ENCODE results near the gene CDYL2. TPM values are rescaled to one million over a fixed set of nuclear protein-coding genes. Genes with fewer than 3 reads are reported as not detected.
A peak's percentile ranks its signal among the peaks of the same experiment; 100 is the strongest.
"Not testable (repeated sequence)": the region's sequence is repeated elsewhere in the genome, so short reads cannot be mapped to it uniquely, and the experiment has no call there.

Gene CDYL2
- total RNA-seq, 1 donor from 2014 or later = 97.1 TPM

DNA sequence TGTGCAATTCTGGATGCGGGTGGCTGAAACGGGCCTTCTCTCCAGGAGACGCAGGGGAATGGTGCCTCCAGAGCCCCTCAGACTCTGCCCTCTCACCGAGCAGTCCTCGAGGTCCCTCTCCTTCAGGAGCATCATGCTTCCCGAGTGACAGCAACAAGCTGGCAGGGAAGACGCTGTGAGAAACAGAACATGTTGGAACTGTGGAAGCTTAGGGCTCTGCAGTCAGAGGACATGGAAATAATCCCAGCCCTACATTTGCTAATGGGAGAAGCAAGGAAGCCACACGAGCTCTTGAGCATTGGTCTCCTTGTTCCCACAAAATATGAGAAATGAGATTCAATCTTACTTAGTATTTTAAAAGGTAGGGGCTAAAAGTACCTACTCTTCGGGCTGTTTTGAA, 148.6 kb downstream of the CDYL2 start:
- DNase-seq (ENCODE audit: low spot score) = no peak
- Mint-ChIP-seq H3K4me1 (ENCODE audit: low read depth) (peaks cover 46% of the 10 kb centered on the region), H3K9me3 (peaks cover 16% of the 10 kb centered on the region), H3K36me3 (ENCODE audit: low read depth) (peaks cover 26% of the 10 kb centered on the region), H3K27me3 (ENCODE audit: insufficient read depth) (no peaks in the 10 kb centered on the region), H3K27ac (peak overlapping the region; percentile 91), H3K4me3 (no peak overlapping the region)
- intact Hi-C loops (cut with micrococcal nuclease) = loop anchor here (1.0 to 2.0 kb wide), 6 partner anchors 15 to 169 kb away; no protein-coding TSS in a partner anchor

DNA sequence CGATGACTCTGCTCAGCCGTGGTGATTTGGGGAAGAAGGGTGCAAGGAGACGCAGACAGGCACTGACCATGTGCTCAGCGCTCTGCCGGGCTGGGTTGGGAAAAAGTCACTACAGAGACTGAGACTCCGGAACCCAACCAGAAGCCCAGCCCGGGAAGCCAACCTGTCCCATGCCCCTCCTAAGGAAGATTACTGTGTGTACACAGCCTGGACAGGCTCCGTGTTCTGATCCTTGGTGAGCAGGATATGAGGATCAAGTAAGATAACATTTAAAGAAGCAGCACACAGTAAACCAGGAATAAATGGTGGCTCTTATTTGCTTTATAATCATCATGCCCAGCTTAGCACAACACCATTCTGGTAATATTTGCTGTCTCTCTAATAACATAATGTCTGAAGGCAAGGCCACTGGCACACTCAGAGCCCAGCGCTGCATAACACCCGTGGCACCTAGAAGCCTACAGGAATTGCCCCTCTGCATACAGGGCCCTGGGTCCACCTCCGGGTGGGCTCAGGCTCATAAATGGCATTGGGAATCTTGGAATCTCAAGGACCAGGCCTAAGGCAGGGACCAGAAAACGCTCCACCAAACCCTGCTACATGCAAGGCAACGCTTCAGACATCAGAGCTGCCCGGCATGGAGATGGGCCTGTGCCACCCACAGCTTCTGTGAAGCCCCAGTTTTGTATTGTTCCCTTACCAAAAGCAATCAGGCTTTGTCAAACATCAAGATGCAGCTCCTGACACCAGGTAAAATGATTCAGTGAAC, 150.1 kb downstream of the CDYL2 start:
- intact Hi-C loops (cut with micrococcal nuclease) = no loop called here

DNA sequence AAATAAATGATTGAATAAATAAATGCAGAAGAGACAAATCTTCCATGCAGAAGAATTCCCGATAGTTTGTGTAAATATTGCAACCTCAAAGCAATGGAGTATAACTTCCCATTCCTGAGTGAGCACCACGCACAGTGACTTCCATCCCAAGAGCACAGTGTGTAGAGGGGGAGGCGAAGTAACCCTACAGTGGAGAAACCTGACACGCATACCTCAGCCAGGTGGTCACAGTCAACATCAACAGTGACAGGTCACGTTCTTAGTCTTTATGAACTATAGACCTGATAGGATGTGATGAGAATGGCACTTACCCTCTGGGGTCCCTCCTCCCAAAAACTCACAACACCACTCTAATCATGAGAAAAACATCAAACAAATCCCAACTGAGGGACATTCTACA, 152.0 kb downstream of the CDYL2 start:
- Mint-ChIP-seq H3K4me3 (no peak overlapping the region), H3K27ac (no peak overlapping the region), H3K9me3 (peaks cover 15% of the 10 kb centered on the region), H3K36me3 (ENCODE audit: low read depth) (peaks cover 30% of the 10 kb centered on the region), H3K27me3 (ENCODE audit: insufficient read depth) (no peaks in the 10 kb centered on the region), H3K4me1 (ENCODE audit: low read depth) (peaks cover 51% of the 10 kb centered on the region)
- DNase-seq (ENCODE audit: low spot score) = no peak
- intact Hi-C loops (cut with micrococcal nuclease) = no loop called here

More for the DNA sequence above, 150.1 kb downstream of the CDYL2 start:
- Mint-ChIP-seq H3K4me3 (no peak overlapping the region), H3K36me3 (ENCODE audit: low read depth) (peaks cover 21% of the 10 kb centered on the region), H3K27me3 (ENCODE audit: insufficient read depth) (no peaks in the 10 kb centered on the region), H3K27ac (no peak overlapping the region), H3K4me1 (ENCODE audit: low read depth) (peaks cover 56% of the 10 kb centered on the region), H3K9me3 (peaks cover 6% of the 10 kb centered on the region)
- no peak for DNase-seq (ENCODE audit: low spot score)

DNA sequence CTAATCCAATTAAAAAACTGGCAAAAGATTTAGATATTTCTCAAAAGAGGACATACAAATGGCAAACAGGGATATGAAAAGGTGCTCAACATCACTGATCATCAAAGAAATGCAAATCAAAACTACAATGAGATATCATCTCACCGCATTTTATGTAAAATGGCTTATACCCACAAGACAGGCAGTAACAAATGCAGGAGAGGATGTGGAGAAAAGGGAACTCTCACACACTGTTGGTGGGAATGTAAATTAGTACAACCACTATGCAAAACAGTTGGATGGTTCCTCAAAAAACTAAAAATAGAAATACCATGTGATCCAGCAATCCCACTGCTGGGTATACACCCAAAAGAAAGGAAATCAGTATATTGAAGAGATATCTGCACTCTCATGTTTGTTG, 154.1 kb downstream of the CDYL2 start:
- DNase-seq (ENCODE audit: low spot score); intact Hi-C loops (cut with micrococcal nuclease); H3K4me3 Mint-ChIP-seq: not testable (repeated sequence)

DNA sequence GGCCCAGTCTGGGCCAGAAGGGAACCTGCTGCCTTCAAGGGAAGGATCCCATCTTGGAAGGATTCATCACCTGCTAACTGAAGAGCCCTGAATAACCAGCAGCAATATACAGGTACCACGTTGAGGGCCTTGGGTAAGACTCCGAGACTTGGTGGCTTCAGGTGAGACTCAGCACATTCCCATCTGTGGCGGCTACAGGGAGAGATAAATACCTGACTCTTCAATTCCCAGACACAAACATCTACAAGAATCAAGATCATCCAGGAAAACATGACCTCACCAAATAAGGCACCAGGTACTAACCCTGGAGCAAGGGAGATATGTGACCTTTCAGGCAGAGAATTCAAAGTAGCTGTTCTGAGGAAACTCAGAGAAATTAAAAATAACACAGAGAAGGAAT, 164.1 kb downstream of the CDYL2 start:
- intact Hi-C loops (cut with micrococcal nuclease) = no loop called here
- Mint-ChIP-seq H3K4me1 (ENCODE audit: low read depth) (no peaks in the 10 kb centered on the region), H3K4me3 (no peak overlapping the region), H3K27ac (no peak overlapping the region), H3K36me3 (ENCODE audit: low read depth) (peaks cover 36% of the 10 kb centered on the region), H3K9me3 (peaks cover 25% of the 10 kb centered on the region), H3K27me3 (ENCODE audit: insufficient read depth) (no peaks in the 10 kb centered on the region)
- no peak for DNase-seq (ENCODE audit: low spot score)

More for the DNA sequence above, 154.1 kb downstream of the CDYL2 start:
- not testable (repeated sequence) for H3K27me3 Mint-ChIP-seq (ENCODE audit: insufficient read depth); H3K27ac Mint-ChIP-seq
- H3K4me1 Mint-ChIP-seq (ENCODE audit: low read depth) = peaks cover 34% of the 10 kb centered on the region
- H3K9me3 Mint-ChIP-seq = peaks cover 24% of the 10 kb centered on the region
- peaks cover 32% of the 10 kb centered on the region for H3K36me3 Mint-ChIP-seq (ENCODE audit: low read depth)

DNA sequence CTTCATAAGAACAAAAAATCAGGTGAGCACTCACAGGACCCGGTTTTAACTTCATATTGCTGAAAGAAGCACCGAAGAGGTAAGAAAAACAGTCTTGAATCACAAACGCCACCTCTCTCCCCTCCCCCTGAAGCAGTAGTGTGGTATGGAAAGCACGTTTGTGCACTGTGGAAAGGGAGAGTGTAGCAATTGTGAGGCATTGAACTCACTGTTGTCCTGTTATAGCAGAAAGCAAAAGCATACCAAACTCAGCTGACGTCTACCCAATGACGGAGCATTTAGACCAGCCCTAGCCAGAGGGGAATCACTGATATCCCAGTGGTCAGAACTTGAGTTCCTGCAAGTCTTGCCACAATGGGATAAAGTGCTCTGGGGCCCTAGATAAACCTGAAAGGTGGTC, 164.8 kb downstream of the CDYL2 start:
- DNase-seq (ENCODE audit: low spot score) = no peak
- H3K36me3 Mint-ChIP-seq (ENCODE audit: low read depth) = peaks cover 33% of the 10 kb centered on the region
- H3K9me3 Mint-ChIP-seq = peaks cover 32% of the 10 kb centered on the region
- H3K27ac Mint-ChIP-seq = no peak overlapping the region
- no peak overlapping the region for H3K4me3 Mint-ChIP-seq
- H3K4me1 Mint-ChIP-seq (ENCODE audit: low read depth) = no peaks in the 10 kb centered on the region
- no peaks in the 10 kb centered on the region for H3K27me3 Mint-ChIP-seq (ENCODE audit: insufficient read depth)
- intact Hi-C loops (cut with micrococcal nuclease) = no loop called here

DNA sequence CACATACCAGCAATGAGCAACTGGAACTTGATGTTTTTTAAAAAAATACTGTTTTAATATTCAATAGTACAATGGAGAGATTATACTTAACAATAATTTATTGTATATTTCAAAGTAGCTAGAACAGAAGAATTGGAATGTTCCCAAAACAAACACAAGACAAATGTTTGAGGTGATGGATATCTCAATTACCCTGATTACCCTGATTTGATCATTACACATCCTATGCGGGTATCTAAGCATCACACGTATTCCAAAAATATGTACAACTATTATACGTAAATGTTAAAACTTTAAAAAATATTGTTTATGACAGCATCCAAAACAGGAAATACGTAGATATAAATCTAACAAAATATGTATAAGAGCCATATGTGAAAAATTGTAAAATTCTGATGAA, 166.8 kb downstream of the CDYL2 start:
- H3K36me3 Mint-ChIP-seq (ENCODE audit: low read depth) = peaks cover 35% of the 10 kb centered on the region
- no peak overlapping the region for H3K4me3 Mint-ChIP-seq
- DNase-seq (ENCODE audit: low spot score) = no peak
- intact Hi-C loops (cut with micrococcal nuclease) = no loop called here
- no peak overlapping the region for H3K27ac Mint-ChIP-seq
- no peaks in the 10 kb centered on the region for H3K27me3 Mint-ChIP-seq (ENCODE audit: insufficient read depth)
- H3K4me1 Mint-ChIP-seq (ENCODE audit: low read depth) = no peaks in the 10 kb centered on the region
- peaks cover 36% of the 10 kb centered on the region for H3K9me3 Mint-ChIP-seq

DNA sequence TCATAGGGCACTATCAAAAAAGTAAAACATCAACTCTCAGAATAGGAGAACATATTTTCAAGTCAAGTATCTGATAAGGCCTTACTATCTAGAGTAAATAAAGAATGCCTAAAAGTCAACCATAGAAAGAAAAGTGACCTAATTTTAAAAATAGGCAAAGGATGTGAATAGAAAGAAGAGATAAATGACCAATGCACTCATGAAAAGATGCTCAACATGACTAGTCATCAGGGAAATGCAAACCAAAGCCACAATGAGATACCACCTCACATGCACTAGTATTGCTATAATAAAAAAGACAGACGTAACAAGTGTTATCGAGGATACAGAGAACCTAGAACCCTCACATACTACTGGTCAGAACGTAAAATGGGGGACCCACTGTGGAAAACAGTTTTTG, 172.8 kb downstream of the CDYL2 start:
- Mint-ChIP-seq H3K9me3 (peaks cover 47% of the 10 kb centered on the region), H3K4me1 (ENCODE audit: low read depth) (peaks cover 10% of the 10 kb centered on the region), H3K27ac (no peak overlapping the region), H3K27me3 (ENCODE audit: insufficient read depth) (no peaks in the 10 kb centered on the region), H3K4me3 (no peak overlapping the region), H3K36me3 (ENCODE audit: low read depth) (peaks cover 62% of the 10 kb centered on the region)
- no peak for DNase-seq (ENCODE audit: low spot score)
- intact Hi-C loops (cut with micrococcal nuclease) = no loop called here

DNA sequence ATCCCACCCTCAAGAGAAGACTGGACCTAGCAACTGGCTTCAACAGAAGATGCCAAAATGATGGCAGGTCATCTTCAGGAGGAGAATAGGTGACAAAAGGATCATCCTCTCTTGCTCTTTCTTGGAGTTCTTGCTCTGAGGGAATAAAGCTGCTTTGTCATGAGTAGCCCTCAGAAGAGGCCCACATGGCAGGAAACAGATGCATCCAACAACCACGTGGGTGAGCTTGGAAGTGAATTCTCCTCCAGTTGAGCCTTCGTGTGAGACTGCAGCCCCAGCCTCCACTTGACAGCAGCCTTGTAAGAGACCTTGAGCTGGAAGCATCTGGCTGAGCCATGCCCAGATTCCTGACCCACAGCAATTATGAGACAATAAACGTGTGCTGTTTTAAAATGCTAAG, 176.1 kb downstream of the CDYL2 start:
- no peak for DNase-seq (ENCODE audit: low spot score)
- no peak overlapping the region for H3K4me3 Mint-ChIP-seq
- no peak overlapping the region for H3K27ac Mint-ChIP-seq
- no peaks in the 10 kb centered on the region for H3K27me3 Mint-ChIP-seq (ENCODE audit: insufficient read depth)
- H3K36me3 Mint-ChIP-seq (ENCODE audit: low read depth) = peaks cover 72% of the 10 kb centered on the region
- H3K9me3 Mint-ChIP-seq = peaks cover 27% of the 10 kb centered on the region
- H3K4me1 Mint-ChIP-seq (ENCODE audit: low read depth) = peaks cover 14% of the 10 kb centered on the region
- intact Hi-C loops (cut with micrococcal nuclease) = no loop called here

DNA sequence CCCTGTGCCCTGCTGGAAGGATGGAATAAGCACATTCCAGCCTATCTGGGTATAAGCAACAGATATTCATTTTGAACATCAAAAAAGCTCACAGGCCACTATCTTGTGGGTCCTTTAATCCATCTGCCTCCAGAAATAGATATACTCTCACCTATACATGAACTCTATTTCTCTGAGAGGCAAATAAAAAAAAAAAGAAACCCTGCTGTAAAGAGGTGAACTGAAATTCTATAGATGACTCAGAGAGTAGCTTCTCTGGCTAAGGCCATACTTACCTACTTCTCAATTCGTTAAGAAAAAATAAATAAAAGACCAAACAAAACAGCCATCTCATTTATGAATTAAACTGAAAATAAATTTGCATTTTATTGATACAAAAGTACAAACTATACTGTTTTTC, 177.3 kb downstream of the CDYL2 start:
- Mint-ChIP-seq H3K4me3 (no peak overlapping the region), H3K27ac (no peak overlapping the region), H3K9me3 (peaks cover 27% of the 10 kb centered on the region), H3K27me3 (ENCODE audit: insufficient read depth) (no peaks in the 10 kb centered on the region), H3K36me3 (ENCODE audit: low read depth) (peaks cover 68% of the 10 kb centered on the region), H3K4me1 (ENCODE audit: low read depth) (peaks cover 21% of the 10 kb centered on the region)
- DNase-seq (ENCODE audit: low spot score) = no peak
- intact Hi-C loops (cut with micrococcal nuclease) = no loop called here

DNA sequence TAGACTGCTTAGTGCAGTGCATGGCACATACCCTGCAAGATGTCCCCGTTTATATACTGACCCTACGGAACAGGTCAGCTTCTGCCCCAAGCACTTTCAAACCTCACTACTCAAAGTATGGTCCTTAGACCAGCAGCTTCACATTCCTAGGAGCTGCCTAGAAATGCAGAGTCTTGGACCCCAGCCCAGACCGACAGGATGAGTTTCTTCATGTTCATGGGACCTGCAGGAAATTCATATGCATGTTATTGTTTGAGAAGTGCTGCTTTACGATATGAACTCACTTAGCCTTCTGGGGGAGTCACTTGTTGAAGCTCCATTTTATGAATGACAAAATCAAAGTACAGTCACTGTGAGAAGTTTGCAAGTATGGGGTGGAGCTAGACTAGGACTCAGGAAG, 181.0 kb downstream of the CDYL2 start:
- Mint-ChIP-seq H3K9me3 (peaks cover 19% of the 10 kb centered on the region), H3K4me1 (ENCODE audit: low read depth) (peaks cover 27% of the 10 kb centered on the region), H3K36me3 (ENCODE audit: low read depth) (peaks cover 49% of the 10 kb centered on the region), H3K27me3 (ENCODE audit: insufficient read depth) (no peaks in the 10 kb centered on the region), H3K27ac (no peak overlapping the region), H3K4me3 (no peak overlapping the region)
- intact Hi-C loops (cut with micrococcal nuclease) = no loop called here
- no peak for DNase-seq (ENCODE audit: low spot score)

DNA sequence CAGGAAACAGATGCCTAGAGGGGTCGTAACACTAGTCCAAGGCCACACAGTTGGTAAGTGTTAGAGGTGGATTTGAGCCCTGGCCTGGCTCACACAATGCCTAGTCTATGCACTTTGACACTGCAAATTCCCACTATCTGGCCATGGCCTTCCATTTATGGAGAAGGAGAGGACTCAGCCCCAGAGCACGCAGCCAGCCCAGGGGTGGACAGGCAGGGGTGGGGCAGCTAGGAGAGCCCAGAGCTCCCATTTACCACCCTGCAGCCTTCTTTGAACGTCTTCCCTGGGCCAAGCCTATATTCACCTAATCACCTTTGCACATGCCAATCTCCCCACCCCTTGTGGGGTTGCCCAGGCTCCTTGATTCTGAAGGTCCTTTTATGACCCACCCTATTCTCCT, 182.4 kb downstream of the CDYL2 start:
- peaks cover 46% of the 10 kb centered on the region for H3K36me3 Mint-ChIP-seq (ENCODE audit: low read depth)
- H3K27me3 Mint-ChIP-seq (ENCODE audit: insufficient read depth) = no peaks in the 10 kb centered on the region
- peaks cover 26% of the 10 kb centered on the region for H3K4me1 Mint-ChIP-seq (ENCODE audit: low read depth)
- H3K9me3 Mint-ChIP-seq = peaks cover 12% of the 10 kb centered on the region
- intact Hi-C loops (cut with micrococcal nuclease) = no loop called here
- no peak overlapping the region for H3K4me3 Mint-ChIP-seq
- no peak overlapping the region for H3K27ac Mint-ChIP-seq
- no peak for DNase-seq (ENCODE audit: low spot score)

DNA sequence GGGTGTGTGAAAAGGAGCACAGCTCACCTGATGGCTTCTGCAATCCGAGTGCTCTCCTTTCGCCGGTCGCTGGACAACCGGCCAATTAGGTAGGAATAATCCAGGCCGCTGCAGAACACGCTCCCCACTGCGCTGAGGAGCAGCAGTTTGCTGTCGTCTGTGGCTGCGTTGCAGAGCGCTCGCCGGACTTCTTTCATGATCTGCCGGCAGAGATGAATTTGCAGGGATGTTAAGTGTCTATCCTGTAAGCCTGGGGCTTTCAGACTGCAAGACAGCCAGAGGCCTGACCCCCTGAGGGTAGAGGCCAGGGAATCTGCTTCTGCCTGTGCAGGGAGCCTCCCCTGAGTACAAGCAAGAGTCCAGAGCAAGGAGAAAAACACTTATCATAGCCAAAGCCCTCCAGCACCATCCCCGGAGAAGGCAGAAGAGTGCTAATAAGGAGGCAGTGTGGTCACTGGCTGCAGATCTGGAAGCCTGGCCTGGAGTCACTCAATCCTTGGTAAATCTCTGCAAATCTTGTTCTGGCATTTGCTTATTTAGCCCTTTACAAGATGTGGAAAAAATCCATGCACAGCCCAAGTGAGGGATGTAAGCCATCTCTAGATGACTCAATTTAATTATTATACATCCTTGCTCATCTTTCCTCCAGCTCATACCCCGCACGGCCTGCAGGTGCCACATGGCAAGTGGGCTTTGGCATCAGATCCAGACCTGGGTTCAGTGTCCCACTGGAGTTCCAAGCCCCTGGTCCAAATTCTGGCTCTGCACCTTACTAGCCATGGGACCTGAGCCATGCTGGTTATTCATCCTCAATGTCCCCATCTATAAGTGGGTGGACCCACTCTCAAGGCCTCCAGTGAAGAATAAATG, 183.4 kb downstream of the CDYL2 start:
- Mint-ChIP-seq H3K4me1 (ENCODE audit: low read depth) (peaks cover 28% of the 10 kb centered on the region), H3K4me3 (no peak overlapping the region), H3K27ac (no peak overlapping the region)

More for the DNA sequence above, 183.4 kb downstream of the CDYL2 start:
- intact Hi-C loops (cut with micrococcal nuclease) = no loop called here
- no peaks in the 10 kb centered on the region for H3K27me3 Mint-ChIP-seq (ENCODE audit: insufficient read depth)
- H3K36me3 Mint-ChIP-seq (ENCODE audit: low read depth) = peaks cover 48% of the 10 kb centered on the region
- DNase-seq (ENCODE audit: low spot score) = no peak
- H3K9me3 Mint-ChIP-seq = peaks cover 13% of the 10 kb centered on the region
